GM19328 (cell line): Measurements from ENCODE around the gene MACROD2.
"Not testable (repeated sequence)": the region's sequence is repeated elsewhere in the genome, so short reads cannot be mapped to it uniquely, and the experiment has no call there.

Source experiments
- ATAC-seq: cut with Tn5 transposase; IDR thresholded peaks from one replicate; pipeline ENCODE4 v1.9.1; 2021; ENCODE audit warnings: mild to moderate bottlenecking, moderate library complexity; ENCODE audit not compliant: unreplicated experiment

The MACROD2 gene

DNA sequence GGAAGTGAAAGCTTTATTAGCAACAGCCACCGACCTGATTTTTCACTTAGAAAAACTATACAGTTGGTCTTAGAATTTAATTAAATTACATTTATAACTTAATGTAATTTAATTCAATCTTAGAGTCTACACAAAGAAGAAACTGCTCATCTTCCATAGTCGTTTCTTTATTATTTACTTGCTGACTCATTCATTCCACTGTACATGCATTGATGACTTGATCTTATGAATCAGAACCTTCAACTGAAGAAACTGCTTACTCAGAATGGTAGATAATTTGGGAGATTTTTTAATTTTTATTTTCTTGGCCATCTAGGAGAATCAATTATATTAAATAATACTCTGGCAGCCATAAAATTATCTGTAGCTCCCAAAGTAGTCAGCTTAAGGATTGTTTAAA, 1363.7 kb downstream of the MACROD2 start:
- ATAC-seq, result no peak

- ATAC-seq, result no peak
Observed at GRCh38 chr20:15362849-15363248, 1367.5 kb downstream of the MACROD2 start.

DNA sequence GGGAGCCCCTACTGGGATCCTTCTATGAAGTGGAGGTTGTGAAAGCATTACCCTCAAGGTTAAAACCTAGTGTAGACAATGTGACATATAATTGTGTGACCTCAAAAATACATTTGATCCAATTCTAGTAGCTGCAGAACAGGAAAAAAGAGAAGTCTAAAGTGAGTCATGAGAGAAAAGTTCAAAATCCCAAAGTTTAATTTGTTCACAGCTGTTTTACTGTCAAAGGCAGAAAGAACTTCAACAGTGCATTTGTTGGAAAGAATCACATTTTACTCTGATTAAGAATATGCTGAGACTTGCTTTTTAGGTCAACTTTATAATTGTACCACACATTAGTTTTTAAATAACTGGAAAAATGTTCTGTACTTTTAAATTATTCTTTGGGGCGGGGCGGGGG, 1369.5 kb downstream of the MACROD2 start:
- ATAC-seq, result no peak

DNA sequence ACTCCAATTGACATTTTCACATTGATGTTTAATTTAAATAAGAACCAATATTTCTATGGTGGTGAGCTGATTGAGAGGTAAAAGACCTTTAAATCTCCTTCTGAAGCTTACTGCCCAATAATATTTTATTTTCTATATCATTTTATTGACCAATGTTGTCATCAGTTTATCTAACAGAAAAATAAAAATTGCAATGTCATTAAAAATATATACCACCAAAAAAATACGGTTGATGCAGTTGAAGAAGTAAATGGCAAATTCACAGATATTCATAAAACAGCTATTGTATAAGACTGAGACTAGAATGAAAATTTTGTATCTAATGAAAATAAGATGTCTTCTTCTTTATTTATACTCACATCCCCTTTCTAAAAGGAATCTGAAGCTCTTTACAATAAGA, 1375.1 kb downstream of the MACROD2 start:
- ATAC-seq, result no peak

DNA sequence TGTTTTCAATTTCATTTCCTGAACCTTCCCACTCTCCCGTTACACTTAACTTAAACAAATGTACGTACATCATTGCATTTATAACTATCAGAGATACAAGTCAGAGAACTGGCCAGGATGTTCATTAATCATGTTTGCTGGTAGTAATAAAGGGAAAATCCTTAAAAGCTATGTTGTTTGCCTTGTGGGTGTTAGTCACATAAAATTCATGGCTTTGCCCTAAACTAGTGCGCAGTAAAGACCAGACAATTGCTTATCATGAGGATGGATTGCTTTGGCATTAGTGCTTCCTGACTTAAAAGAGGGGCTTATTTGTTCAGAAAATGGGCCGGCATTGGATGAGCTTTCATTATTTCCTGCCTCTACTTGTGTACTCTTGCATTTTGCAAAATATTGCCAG, 1379.4 kb downstream of the MACROD2 start:
- ATAC-seq, result no peak

DNA sequence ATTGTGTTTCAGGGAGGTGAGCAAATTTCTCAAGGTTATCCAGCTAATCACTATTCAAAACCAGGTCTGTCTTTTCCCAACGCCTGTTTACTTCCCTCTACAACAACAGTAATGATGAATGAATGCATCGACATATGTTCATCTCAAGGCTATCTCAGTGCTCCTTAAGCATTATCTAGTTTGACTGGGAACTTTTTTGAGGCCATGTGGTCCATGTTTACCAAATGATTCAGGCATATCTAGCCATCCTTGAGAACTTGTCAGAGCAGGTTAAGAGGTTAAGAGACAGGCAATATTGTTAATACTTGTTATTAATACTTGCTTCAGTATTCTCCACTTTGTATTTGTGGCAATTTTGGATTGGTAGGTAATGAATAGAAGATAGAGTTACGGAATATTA, 1380.5 kb downstream of the MACROD2 start:
- ATAC-seq, result no peak

DNA sequence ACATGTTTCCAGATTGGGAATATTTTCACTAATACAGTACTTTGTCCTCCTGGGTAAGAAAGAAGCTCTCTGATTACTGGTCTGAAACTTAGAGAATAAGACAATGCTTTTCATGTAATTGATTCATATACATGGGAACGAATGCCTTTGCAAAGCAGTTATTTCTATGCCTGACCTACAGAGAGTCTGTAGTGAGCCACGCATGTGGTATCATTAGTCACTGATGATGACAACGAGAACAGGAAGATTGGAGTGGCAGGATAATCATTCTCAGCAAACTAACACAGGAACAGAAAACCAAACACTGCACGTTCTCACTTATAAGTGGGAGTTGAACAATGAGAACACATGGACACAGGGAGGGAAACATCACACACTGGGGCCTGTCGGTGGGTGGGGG, 1382.3 kb downstream of the MACROD2 start:
- not testable (repeated sequence) for ATAC-seq

DNA sequence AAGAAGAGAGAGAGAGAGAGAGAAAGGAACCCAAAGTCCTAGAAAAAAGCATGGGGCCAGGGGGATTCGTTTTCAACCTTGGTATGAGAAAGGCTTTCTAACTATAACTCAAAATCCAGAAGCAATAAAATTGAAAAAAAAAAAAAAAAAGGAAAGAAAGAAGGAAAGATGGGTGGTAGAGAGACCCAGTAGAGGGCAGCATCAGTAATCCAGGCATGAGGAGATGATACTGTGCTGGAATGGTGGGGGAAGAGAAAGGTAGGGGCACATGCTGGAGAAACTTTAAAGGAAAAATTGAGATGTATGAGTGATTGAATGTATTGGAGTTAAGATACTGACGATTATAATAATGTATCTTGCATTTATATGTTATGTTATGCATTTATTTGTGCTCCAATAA, 1382.8 kb downstream of the MACROD2 start:
- no peak for ATAC-seq

GRCh38 chr20:15379681-15380296, 1384.5 kb downstream of the MACROD2 start:
- ATAC-seq, result no peak

DNA sequence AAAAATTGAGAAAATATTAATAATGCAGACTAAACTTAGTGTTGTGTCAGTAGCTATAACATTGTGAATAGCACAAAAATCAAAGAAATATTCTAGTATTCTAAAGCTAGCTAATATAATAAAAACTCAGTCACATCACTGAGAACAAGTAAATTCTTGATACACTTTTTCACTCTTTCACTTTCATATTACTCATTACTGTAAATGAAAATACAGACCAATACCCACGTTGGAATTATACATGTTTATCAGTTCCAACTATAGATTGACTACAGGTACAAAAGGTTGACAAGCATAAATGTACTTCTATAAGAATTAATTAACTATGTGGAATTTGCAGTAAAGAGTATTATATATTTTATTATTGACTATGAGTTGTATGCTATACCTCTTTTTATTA, 1385.5 kb downstream of the MACROD2 start:
- no peak for ATAC-seq

DNA sequence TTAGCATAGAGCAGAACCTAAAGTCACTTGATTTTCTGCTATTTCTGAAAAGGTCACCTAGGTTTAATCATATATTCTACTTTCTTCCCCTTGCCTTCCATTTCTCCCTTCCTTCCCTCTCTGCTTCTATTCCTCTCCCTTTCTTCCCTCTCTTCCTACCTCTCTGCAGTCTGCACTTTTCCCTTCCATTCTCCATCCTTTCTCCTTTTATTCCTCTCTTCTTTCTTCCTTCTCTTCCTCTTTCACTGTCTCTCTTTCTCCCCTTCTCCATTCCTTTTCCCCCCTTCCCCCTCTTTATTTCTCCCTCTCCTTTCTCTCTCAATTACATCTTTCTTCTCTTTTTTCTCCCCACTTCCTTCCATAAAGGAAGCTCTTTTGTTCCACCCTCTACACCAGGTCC, 1391.9 kb downstream of the MACROD2 start:
- ATAC-seq, result no peak

DNA sequence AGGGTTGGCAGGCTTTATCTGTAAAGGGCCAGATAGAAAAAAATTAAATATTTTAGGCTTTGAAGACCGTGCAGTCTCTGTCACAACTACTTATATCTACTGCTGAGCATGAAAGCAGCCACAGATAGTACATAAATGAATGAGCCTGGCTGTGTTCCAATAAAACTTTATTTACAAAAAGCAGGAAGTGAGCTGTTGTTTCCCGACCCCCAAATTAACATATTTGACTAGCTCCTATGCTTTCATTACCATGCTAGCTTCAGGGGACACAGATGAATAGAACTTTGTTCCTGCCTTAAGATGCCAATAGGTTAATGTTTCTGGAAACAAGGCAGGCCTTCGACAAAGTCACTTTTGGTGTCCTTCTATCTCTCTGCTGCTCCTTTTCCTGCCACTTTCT, 1400.1 kb downstream of the MACROD2 start:
- ATAC-seq, result no peak

GRCh38 chr20:15396026-15396425, 1400.7 kb downstream of the MACROD2 start:
- no peak for ATAC-seq

- no peak for ATAC-seq
Observed at GRCh38 chr20:15396900-15397299, 1401.6 kb downstream of the MACROD2 start.

- no peak for ATAC-seq
Observed at GRCh38 chr20:15399781-15400180, 1404.5 kb downstream of the MACROD2 start.

DNA sequence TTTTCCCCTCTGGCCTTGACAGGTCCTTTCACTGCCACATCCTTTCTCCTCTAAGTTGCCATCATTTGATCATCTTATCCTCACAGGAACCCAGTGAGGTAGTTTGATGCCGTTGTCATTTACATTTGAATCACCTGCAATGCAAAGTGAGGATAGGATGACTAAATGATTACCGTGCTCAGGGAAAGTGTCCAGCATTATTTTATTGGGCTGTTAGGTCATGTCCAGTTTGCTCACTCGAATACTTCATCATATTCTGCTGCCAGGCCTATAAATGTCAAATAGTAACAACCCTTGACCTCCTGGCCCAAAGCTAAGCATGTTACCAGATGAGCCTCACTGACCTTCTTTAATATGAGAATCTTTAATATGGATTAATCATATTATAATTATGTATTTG, 1410.8 kb downstream of the MACROD2 start:
- ATAC-seq, result no peak

- no peak for ATAC-seq
Observed at GRCh38 chr20:15411781-15412180, 1416.5 kb downstream of the MACROD2 start.

DNA sequence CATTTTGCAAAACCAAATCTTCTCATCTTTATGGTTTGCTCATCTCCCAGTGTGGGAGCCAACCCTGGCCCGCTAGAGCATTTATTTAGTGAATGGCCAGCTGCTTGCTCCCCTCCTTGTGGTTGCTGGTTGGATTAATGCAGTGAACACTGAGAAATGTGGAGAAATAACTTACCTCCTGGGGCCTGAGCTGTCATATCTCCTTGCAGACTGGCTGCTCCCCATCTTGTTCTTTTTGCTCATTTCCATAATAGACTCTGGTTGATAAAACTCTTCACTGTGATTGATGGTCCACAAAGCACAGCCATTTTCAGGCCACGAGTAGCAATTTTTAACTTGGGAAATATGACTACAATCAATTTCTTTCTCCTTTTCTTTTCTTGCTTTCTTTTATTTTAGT, 1420.6 kb downstream of the MACROD2 start:
- no peak for ATAC-seq

DNA sequence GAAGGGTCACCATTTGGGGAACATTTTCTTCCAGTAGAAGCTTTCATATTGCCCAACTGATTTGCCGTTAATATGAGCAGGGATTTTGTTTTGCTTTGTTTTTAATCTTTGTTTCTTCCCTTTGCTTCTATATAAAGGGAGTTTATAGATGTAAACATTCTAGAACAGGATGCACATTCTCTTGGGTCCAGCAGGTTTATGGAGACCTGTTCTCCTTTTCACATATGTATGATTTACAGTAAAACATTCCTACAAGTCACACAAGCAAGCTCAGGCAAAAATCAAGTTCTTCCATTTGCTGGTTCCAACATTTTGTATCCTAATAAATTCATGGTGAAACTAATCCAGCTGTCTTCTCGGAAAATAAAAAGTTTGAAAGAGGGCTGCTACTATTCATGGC, 1424.5 kb downstream of the MACROD2 start:
- ATAC-seq, result no peak

DNA sequence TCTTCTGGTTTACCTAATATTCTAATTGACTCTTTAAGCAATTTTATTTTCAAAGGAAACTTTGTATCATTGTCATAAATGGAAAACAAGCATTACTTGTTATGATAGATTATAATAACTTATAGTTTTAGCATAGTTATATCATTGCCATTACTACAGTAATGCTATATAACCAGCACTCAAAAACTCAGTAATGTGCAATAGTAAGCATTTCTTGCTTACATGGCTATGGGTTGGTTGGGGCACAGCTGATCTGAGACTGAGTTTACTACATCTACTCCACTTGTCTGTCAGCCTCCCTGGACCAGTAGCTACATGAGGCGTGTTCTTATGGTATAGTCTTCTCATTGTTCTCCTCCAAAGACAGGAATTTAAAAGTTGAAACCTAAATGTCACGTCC, 1427.7 kb downstream of the MACROD2 start:
- ATAC-seq, result no peak

GRCh38 chr20:15439551-15439950, 1444.2 kb downstream of the MACROD2 start:
- ATAC-seq, result no peak

- no peak for ATAC-seq
Observed at GRCh38 chr20:15440049-15440820, 1444.9 kb downstream of the MACROD2 start.
